Mucosa of descending colon (tissue), 3 donors: ENCODE results near the gene PPP1R37. TPM values are rescaled to one million over a fixed set of nuclear protein-coding genes. Genes with fewer than 3 reads are reported as not detected.

ENCODE experiments used
- ATAC-seq: fragments of 200-7000 bp; cut with Tn5 transposase; one replicate; pipeline ENCODE4 v1.9.1; 2020; ENCODE audit warnings: mild to moderate bottlenecking, moderate library complexity
- DNase-seq, 3 donors: peaks; one replicate each; pipeline ENCODE4 v3.0.0-alpha.2; 2020
- H3K36me3 ChIP-seq: fragments of 200-600 bp; one replicate; pipeline ENCODE4 v1.8.0; 2021; ENCODE audit warnings: low read depth, mild to moderate bottlenecking
- H3K4me1 ChIP-seq: fragments of 200-600 bp; one replicate; pipeline ENCODE4 v1.8.0; 2021; ENCODE audit warnings: low read depth, mild to moderate bottlenecking
- H3K4me3 ChIP-seq: fragments of 200-600 bp; one replicate; pipeline ENCODE4 v1.8.0; 2021; ENCODE audit warnings: mild to moderate bottlenecking
- H3K9me3 ChIP-seq: fragments of 200-600 bp; one replicate; pipeline ENCODE4 v1.8.0; 2021; ENCODE audit warnings: mild to moderate bottlenecking
- CTCF ChIP-seq: fragments of 200-600 bp; IDR thresholded peaks from one replicate; pipeline ENCODE4 v1.8.0; 2022; ENCODE audit warnings: antibody characterized with exemption, mild to moderate bottlenecking
- intact Hi-C, 2 donors: fragments of 100-400 bp; cut with DNase I in 1 of 2; cut with micrococcal nuclease in 1 of 2; formaldehyde crosslinking; loops; one replicate each; pipeline versions ENCODE4 v1.11.0 to v1.11.1; 2022; cut with DNase I, micrococcal nuclease
- total RNA-seq, 3 donors: library from RNA; stranded (reverse); fragmentation: NEBNext Ultra II Directional in 2 of 3; extraction: Animal tissue kit (Norgen Biotek cat#: 25700) in 2 of 3; gene quantifications; one replicate each; pipeline versions ENCODE4 v1.2.1 to v1.2.4, GENCODE V29; 2021 to 2023
- donor health status: DM: no; HTN: no; CAD: no; lungs with moderate emphysema.
- donor health status: DM: no; HTN: no; CAD: no.
- donor health status: DM: no; HTN: yes; CAD: no.

The PPP1R37 gene
- total RNA-seq, 3 donors from 2014 or later, result 27.2 to 33.6 (median 31.7) TPM

GRCh38 chr19:45172611-45173208 lies 79.7 kb downstream of the PPP1R37 start:
- Histone ChIP-seq H3K36me3 (no peaks in the 10 kb centered on the region), H3K4me1 (peaks cover 11% of the 10 kb centered on the region), H3K4me3 (no peak overlapping the region), H3K9me3 (no peaks in the 10 kb centered on the region)
- DNase-seq (no peak), ATAC-seq (no peak)
- TF ChIP-seq CTCF, result no peak
- intact Hi-C loops, result no loop called here

- DNase-seq, result no peak
Measured at GRCh38 chr19:45173816-45174215, 80.8 kb downstream of the PPP1R37 start.

GRCh38 chr19:45175515-45176345 lies 82.8 kb downstream of the PPP1R37 start:
- no peak for TF ChIP-seq CTCF
- intact Hi-C loops, result no loop called here
- Histone ChIP-seq H3K4me3 (no peak overlapping the region), H3K9me3 (no peaks in the 10 kb centered on the region), H3K4me1 (peaks cover 17% of the 10 kb centered on the region), H3K36me3 (peaks cover 5% of the 10 kb centered on the region)
- no peak for ATAC-seq
- DNase-seq, result no peak

More at GRCh38 chr19:45173816-45174215, 80.8 kb downstream of the PPP1R37 start:
- Histone ChIP-seq H3K4me1 (peaks cover 11% of the 10 kb centered on the region), H3K4me3 (no peak overlapping the region), H3K9me3 (no peaks in the 10 kb centered on the region), H3K36me3 (peaks cover 5% of the 10 kb centered on the region)
- TF ChIP-seq CTCF, result no peak
- no peak for ATAC-seq
- intact Hi-C loops, result no loop called here

GRCh38 chr19:45177817-45178261 lies 84.9 kb downstream of the PPP1R37 start, which contains the start of gene TRAPPC6A:
Gene TRAPPC6A (minus strand): TSS chr19:45178237. CDS start chr19:45178218, 19 bp downstream.
- H3K4me1 ChIP-seq, result peaks cover 15% of the 10 kb centered on the region
- ATAC-seq (peak; percentile 9), DNase-seq (no peak)
- peak within 1 kb of the TSS; percentile 69 for H3K4me3 ChIP-seq
- H3K36me3 ChIP-seq, result peaks cover 5% of the 10 kb centered on the region
- no peaks in the 10 kb centered on the region for H3K9me3 ChIP-seq
- intact Hi-C loops, result no loop called here
- no peak for TF ChIP-seq CTCF

- H3K9me3 ChIP-seq, result no peaks in the 10 kb centered on the region
- TF ChIP-seq CTCF, result peak; percentile 58
- DNase-seq (peak; percentile 100), ATAC-seq (peak; percentile 93)
- H3K4me3 ChIP-seq, result peak within 1 kb of the TSS; percentile 69
- peaks cover 5% of the 10 kb centered on the region for H3K36me3 ChIP-seq
- H3K4me1 ChIP-seq, result peaks cover 15% of the 10 kb centered on the region
- intact Hi-C loops, result no loop called here
Measured at GRCh38 chr19:45178262-45179071, 85.5 kb downstream of the PPP1R37 start, which contains the start of gene BLOC1S3. Gene BLOC1S3 (plus strand): TSS chr19:45178784. CDS start chr19:45179297, 513 bp downstream.
